Hepatocyte (in vitro differentiated cells): Measurements from ENCODE around the gene MYCBPAP.

ENCODE experiments used
- CTCF ChIP-seq: fragments of 200-600 bp; sonication (generic); IDR thresholded peaks from 2 replicates; pipeline ENCODE4 v1.5.1; 2016; ENCODE audit warnings: antibody characterized with exemption, mild to moderate bottlenecking; ENCODE audit not compliant: poor library complexity
- EZH2 ChIP-seq: fragments of 200-600 bp; sonication (generic); IDR thresholded peaks from 2 replicates; pipeline ENCODE4 v1.6.1; 2016; ENCODE audit warnings: antibody characterized with exemption, mild to moderate bottlenecking, borderline replicate concordance
- EZH2phosphoT487 ChIP-seq: fragments of 200-600 bp; sonication (generic); IDR thresholded peaks from one replicate; pipeline ENCODE4 v1.6.1; 2018; ENCODE audit warnings: antibody characterized with exemption, mild to moderate bottlenecking, low read depth, moderate library complexity; ENCODE audit not compliant: unreplicated experiment, severe bottlenecking

DNA sequence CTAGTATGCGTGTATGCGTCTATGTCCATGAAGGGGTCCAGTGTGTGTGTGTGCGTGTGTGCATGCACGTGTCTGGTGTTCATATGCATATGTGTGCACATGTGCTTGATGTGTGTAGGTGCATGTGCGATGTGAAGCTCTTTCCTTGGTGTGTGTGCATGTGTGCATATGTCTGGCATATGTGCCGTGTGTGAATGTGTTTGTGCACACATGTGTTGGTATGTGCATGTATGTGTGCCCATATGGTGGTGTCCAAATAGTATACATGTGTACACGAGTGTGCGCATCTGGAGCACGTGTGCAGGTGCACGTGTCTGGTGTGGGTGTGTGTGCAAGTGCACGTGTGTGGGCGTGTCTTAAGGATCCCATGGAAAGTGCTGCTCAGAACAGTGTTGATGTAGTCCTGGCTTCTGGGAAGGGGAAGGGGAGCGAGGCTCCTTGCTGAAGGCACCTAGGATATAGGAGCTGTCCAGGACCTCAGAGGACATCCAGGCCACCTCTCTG is 69.3 kb downstream of the MYCBPAP start:
- TF ChIP-seq CTCF (no peak), EZH2 (no peak), EZH2phosphoT487 (no peak)
